OCI-LY1 (cell line): ENCODE data around the gene ERBB4.

Experiments used
- H2AFZ ChIP-seq: fragments of 200-600 bp; sonication (generic), shearing (Covaris generic); 2 replicates; pipeline ENCODE4 v1.6.0; 2014; ENCODE audit warnings: antibody characterized with exemption, mild to moderate bottlenecking, low read length
- H3F3A ChIP-seq: fragments of 200-600 bp; sonication (generic), shearing (Covaris generic); 2 replicates; pipeline ENCODE4 v1.6.0; 2014; ENCODE audit warnings: mild to moderate bottlenecking, antibody characterized with exemption, low read length, moderate library complexity; ENCODE audit not compliant: insufficient read depth
- H3K27ac ChIP-seq: fragments of 200-600 bp; sonication (generic); 2 replicates; pipeline ENCODE4 v1.5.1; 2014; ENCODE audit warnings: low read length, mixed run types, mild to moderate bottlenecking, low read depth; ENCODE audit not compliant: poor library complexity, severe bottlenecking
- H3K27me3 ChIP-seq: fragments of 200-600 bp; sonication (generic); 2 replicates; pipeline ENCODE4 v1.6.0; 2014; ENCODE audit warnings: antibody characterized with exemption, mild to moderate bottlenecking, low read length, moderate library complexity; ENCODE audit not compliant: insufficient read depth
- H3K36me3 ChIP-seq: fragments of 200-600 bp; sonication (generic); 2 replicates; pipeline ENCODE4 v1.6.1; 2014; ENCODE audit warnings: mild to moderate bottlenecking, antibody characterized with exemption, low read length, moderate library complexity, mixed read lengths; ENCODE audit not compliant: insufficient read depth
- H3K4me1 ChIP-seq: fragments of 200-600 bp; sonication (generic); 2 replicates; pipeline ENCODE4 v1.5.1; 2014; ENCODE audit warnings: mild to moderate bottlenecking, low read length, moderate library complexity; ENCODE audit not compliant: insufficient read depth, severe bottlenecking
- H3K4me2 ChIP-seq: fragments of 200-600 bp; sonication (generic), shearing (Covaris generic); 2 replicates; pipeline ENCODE4 v1.6.1; 2014; ENCODE audit warnings: low read length
- H3K4me3 ChIP-seq: fragments of 200-600 bp; sonication (generic); 2 replicates; pipeline ENCODE4 v1.5.1; 2014; ENCODE audit warnings: low read length, low read depth, mild to moderate bottlenecking, mixed read lengths; ENCODE audit not compliant: poor library complexity, severe bottlenecking
- H3K79me2 ChIP-seq: fragments of 200-600 bp; shearing (Covaris generic); 2 replicates; pipeline ENCODE4 v1.6.1; 2016; ENCODE audit warnings: mixed run types, low read length, mixed read lengths; ENCODE audit not compliant: insufficient read depth
- H3K9ac ChIP-seq: fragments of 200-600 bp; sonication (generic), shearing (Covaris generic); 2 replicates; pipeline ENCODE4 v1.6.1; 2014; ENCODE audit warnings: mild to moderate bottlenecking, low read length, mixed read lengths
- H3K9me2 ChIP-seq: fragments of 200-600 bp; sonication (generic), shearing (Covaris generic); 2 replicates; pipeline ENCODE4 v1.6.1; 2014; ENCODE audit warnings: low read depth, mild to moderate bottlenecking, low read length, mixed read lengths
- H3K9me3 ChIP-seq: fragments of 200-600 bp; shearing (Covaris generic); 2 replicates; pipeline ENCODE4 v1.6.1; 2014; ENCODE audit warnings: low read length, mixed read lengths
- H4K20me1 ChIP-seq: fragments of 200-600 bp; sonication (generic), shearing (Covaris generic); 2 replicates; pipeline ENCODE4 v1.6.0; 2016; ENCODE audit warnings: mild to moderate bottlenecking, low read length; ENCODE audit not compliant: insufficient read depth
- EZH2 ChIP-seq: fragments of 200-600 bp; sonication (generic), shearing (Covaris generic); IDR thresholded peaks from 2 replicates; pipeline ENCODE4 v1.8.0; 2017; ENCODE audit warnings: borderline replicate concordance, mixed run types, mild to moderate bottlenecking, antibody characterized with exemption, low read length, moderate library complexity, mixed read lengths
- TF ChIP-seq, protein P1 (sequence below): fragments of 200-600 bp; sonication (generic), shearing (Covaris generic); IDR thresholded peaks from 2 replicates; pipeline ENCODE4 v1.5.1; 2017; ENCODE audit warnings: mild to moderate bottlenecking, antibody characterized with exemption, low read length, moderate library complexity, mixed read lengths

Gene ERBB4

GRCh38 chr2:212398316-212398715 lies 140.3 kb downstream of the ERBB4 start:
- Histone ChIP-seq H3K9me3 (no peaks in the 10 kb centered on the region), H3K36me3 (no peaks in the 10 kb centered on the region), H3K79me2 (no peaks in the 10 kb centered on the region), H3K4me2 (no peak overlapping the region), H3K9ac (no peak overlapping the region), H3K4me1 (no peaks in the 10 kb centered on the region), H3K27ac (no peak overlapping the region), H3F3A (no peaks in the 10 kb centered on the region), H3K4me3 (no peak overlapping the region), H3K27me3 (no peaks in the 10 kb centered on the region), H4K20me1 (no peaks in the 10 kb centered on the region), H3K9me2 (no peaks in the 10 kb centered on the region), H2AFZ (no peak overlapping the region)
- TF ChIP-seq, protein P1, sequence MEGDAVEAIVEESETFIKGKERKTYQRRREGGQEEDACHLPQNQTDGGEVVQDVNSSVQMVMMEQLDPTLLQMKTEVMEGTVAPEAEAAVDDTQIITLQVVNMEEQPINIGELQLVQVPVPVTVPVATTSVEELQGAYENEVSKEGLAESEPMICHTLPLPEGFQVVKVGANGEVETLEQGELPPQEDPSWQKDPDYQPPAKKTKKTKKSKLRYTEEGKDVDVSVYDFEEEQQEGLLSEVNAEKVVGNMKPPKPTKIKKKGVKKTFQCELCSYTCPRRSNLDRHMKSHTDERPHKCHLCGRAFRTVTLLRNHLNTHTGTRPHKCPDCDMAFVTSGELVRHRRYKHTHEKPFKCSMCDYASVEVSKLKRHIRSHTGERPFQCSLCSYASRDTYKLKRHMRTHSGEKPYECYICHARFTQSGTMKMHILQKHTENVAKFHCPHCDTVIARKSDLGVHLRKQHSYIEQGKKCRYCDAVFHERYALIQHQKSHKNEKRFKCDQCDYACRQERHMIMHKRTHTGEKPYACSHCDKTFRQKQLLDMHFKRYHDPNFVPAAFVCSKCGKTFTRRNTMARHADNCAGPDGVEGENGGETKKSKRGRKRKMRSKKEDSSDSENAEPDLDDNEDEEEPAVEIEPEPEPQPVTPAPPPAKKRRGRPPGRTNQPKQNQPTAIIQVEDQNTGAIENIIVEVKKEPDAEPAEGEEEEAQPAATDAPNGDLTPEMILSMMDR: no peak
- no peak for TF ChIP-seq EZH2

- Histone ChIP-seq H3K4me1 (no peaks in the 10 kb centered on the region), H3K4me3 (no peak overlapping the region), H3K27me3 (no peaks in the 10 kb centered on the region), H3K9me3 (no peaks in the 10 kb centered on the region), H4K20me1 (no peaks in the 10 kb centered on the region), H3K9me2 (no peaks in the 10 kb centered on the region), H3K9ac (no peak overlapping the region), H3F3A (no peaks in the 10 kb centered on the region), H3K27ac (no peak overlapping the region), H3K79me2 (no peaks in the 10 kb centered on the region), H3K36me3 (no peaks in the 10 kb centered on the region), H2AFZ (no peak overlapping the region), H3K4me2 (no peak overlapping the region)
- TF ChIP-seq, protein P1: no peak
- TF ChIP-seq EZH2: no peak
Measured at GRCh38 chr2:212392544-212392943, 146.1 kb downstream of the ERBB4 start.

GRCh38 chr2:212392043-212392442 lies 146.6 kb downstream of the ERBB4 start:
- Histone ChIP-seq H3K9me2 (no peaks in the 10 kb centered on the region), H4K20me1 (no peaks in the 10 kb centered on the region), H2AFZ (no peak overlapping the region), H3K27ac (no peak overlapping the region), H3K4me2 (no peak overlapping the region), H3K9ac (no peak overlapping the region), H3K36me3 (no peaks in the 10 kb centered on the region), H3K79me2 (no peaks in the 10 kb centered on the region), H3F3A (no peaks in the 10 kb centered on the region), H3K4me3 (no peak overlapping the region), H3K4me1 (no peaks in the 10 kb centered on the region), H3K27me3 (no peaks in the 10 kb centered on the region), H3K9me3 (no peaks in the 10 kb centered on the region)
- TF ChIP-seq, protein P1: no peak
- no peak for TF ChIP-seq EZH2
